NOMO-1 (cell line): Measurements from ENCODE around the gene CYP8B1.

ENCODE experiments used
- DNase-seq, 2 experiments: peaks; one replicate each; lab custom pipeline; 2025; ENCODE audit not compliant: unreplicated experiment in 2 of 2; lab: John Stamatoyannopoulos, UW

Gene CYP8B1

DNA sequence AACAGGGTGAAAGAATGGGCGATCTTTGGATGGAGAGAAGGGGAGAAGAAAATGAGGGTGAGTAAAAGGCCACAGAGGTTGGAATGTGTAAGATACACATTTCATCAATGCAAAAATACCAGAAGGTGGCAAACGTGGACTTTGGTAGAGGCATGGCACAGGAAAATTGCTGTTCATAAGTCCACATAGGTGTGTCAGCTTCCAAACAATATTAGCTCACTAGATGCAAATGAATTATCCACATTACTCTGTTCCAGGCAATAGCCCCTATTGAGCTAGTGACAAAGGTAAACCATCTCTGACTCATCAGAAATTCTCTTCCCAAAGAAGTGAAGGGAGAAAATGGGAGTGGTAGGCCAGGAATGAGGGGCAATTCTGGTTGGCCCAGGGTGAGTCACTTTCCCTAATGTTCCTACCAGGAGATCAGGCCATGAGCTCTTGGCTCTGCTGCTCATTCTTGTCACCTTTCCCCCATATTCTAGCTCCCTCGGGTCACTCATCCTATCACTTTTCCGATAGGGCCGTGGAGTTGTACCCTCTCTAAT lies 46.5 kb downstream of the CYP8B1 start:
- DNase-seq = no peak

DNA sequence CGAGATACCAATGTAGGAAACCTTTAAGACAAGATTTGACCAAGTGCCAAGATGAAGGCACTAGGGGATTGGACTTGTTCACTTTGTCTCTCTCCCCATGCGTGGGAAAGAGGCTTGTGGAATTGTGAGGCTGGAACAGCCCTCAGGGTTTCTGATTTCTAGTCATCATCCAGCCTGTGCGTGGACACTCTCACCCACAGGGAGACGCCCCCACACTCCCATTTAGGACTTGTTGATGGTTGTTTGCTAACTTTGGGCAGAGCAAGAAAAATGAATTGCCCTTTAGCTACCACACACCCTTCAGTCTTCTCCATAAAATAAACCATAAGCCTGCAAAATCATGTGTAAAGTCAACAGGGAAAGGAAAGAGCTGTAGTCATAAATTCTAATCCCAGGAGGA lies 48.0 kb downstream of the CYP8B1 start:
- no peak for DNase-seq

DNA sequence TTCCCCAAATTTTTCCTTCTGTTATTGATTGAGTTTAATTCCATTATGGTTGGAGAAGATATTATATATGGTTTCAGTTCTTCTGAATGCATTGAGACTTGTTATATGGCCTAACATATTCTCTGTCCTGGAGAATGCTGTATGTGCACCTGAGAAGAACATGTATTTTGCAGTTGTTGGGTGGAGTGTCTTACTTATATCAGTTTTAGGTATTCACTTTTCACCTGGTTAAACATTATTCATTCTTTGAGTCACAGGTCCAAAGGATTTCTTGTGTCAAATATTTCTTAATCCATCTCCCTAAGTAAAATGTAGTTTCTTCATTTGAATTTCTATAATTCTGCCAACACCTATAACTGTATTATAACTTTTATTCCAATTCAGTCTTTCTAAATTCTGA lies 48.7 kb downstream of the CYP8B1 start:
- DNase-seq = no peak

DNA sequence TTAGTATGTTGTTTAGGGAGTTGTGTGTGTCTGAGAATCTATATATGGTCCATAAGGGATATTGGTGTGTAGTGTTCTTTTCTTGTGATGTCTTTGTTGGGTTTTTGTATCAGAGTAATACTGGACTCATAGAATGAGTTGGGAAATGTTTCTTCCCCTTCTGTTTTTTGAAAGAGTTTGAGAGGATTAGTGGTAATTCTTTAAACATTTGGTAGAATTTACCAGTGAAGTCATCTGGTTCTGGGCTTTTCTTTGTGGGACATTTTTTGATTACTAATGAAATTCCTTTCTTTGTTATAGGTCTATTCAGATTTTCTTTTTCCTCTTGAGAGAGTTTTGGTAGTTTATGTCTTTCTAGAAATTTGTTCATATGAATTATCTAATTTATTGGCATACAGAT lies 49.5 kb downstream of the CYP8B1 start:
- no peak for DNase-seq

DNA sequence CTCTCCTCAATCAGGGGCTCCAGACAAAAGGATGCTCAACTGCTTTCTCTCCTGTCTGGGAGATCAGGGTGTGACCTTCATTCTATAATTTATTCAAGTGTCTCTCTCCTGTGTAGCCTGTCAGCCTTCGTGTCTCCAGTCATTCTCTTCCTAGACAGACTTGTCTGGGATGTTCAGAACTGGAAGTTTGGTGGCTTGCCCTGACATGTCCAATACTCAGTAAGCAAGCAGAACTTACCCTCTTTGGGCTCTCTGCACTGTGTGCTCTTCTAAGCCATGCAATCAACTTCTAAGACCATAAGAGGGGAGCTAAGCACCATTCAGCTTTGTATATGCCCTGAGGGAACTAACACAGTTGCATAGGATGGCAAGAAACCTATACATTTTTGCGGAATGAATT lies 52.3 kb downstream of the CYP8B1 start:
- DNase-seq = no peak

DNA sequence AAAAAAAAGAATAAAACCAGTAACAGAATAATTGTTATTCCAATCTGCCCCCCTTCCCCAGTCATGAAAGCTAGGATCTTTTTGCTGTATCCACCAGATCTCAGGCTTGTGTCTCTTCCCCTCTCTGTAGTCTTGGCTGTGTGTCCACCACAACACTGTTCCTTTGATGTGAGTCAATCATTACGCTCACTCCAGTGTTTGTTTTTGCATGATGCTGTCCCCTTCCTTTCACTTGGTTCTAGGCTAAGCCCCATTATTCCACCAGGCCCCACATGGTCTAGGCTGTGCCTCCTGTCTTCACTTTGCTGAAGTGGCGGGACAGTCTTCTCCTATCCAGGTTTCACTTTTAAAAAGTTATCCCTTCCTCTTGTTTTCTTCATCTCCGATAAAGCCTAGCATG lies 52.9 kb downstream of the CYP8B1 start:
- DNase-seq = no peak
